Amygdala (tissue), 56 donors: Measurements from ENCODE around the gene RASGEF1C.

Experiments
- DNase-seq, 56 donors: peaks; one replicate each; lab custom pipeline; 2025; lab: John Stamatoyannopoulos, UW

The RASGEF1C gene

DNA sequence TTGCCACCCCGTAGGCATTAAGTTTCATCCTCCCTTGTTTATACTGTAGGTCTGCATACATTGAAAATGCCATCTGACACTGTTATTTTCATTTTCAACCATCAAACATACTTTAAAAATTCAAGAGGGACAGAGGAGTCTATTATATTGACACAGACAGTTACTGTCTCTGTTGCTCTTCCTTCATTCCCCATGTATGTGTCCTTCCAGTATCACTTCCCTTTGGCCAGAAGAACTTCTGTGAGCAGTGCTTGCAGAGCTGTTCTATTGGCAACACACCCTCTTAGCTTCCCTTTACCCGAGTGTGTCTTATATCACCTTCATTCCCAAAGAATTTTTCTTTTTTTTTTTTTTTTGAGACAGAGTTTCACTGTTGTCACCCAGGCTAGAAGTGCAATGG lies 42.8 kb downstream of the RASGEF1C start:
- peak in 1 of 56 donors; percentile 29 for DNase-seq

DNA sequence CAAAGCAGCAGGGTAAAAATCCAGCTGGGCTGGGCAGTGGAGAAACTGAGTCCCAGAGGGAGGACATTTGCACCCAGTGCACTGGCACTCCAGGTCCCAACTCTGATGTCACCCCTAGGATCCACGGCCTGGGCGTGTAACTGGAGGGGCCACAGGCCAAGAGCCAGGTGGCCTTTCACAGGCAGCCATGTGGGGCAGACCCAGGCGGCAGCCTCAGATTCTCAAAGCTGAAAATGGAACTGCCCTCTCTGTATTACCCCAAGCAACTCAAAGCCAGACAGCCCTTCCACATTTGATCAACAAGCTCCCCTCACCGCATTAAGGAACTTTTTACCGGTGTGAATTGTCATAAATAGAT lies 46.7 kb downstream of the RASGEF1C start:
- no peak for DNase-seq

DNA sequence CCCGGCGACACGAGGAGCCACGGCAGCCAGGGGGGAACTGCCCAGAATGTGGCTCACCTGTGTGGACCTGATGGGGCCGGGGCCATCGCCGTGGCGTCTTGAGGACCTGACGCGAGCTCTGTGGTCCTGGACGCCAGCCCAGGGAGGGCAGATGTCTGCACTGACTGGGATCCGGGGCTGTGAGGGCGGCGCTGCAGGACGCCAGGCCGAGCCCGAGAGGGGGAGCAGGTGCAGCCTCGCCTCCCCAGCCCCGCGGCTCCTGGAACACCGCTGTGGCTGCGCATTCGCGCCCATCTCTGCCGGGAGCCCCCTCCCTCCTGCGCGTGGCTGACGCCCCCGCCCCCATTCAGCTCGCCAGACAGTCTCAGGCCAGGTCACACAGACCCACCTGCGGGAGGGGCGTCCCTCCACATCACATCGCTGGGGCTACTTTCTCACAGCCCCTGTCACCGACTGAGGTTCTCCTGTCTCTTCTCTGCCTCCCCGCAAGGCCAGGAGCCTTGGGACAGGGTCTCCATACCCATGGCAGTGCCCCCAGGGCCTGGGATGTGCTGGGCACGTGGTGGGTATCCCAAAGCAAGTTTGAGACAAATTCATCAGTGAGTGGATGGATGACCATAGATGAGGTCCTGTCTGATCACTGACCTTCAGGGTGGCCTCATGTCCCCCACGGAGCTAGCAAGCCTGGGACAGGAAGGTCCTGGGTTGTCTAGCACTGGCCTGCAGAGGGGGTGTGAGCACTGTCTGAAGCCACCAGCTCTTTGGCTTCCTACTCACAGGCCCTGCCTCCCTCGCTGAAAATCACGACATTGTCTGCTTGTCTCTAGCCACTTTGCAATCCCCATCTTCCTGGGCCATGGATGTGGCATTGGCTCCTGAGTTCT lies 47.3 kb downstream of the RASGEF1C start:
- DNase-seq: peak in 26 of 56 donors; percentile 10 to 74 (median 50)

DNA sequence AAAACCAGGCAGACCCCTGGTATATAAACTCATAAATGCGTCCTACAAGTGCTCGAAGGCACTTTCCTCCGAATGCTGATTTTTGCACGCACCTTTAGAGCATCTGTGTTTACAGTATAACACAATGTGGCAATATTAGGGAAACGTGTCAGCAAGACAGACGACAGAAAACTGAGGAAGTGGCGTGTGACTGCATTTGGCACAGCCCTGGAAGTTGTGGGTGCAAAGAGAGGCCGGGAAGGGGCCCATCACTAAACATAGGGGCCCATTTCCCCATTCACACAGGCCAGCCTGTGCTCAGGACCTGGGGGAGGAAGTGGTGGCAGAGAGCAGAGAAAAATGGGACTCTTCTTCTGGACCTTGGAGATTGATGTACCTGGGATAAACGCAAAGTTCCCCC lies 48.2 kb downstream of the RASGEF1C start:
- DNase-seq: peak in 3 of 56 donors; percentile 27 to 47 (median 42)

DNA sequence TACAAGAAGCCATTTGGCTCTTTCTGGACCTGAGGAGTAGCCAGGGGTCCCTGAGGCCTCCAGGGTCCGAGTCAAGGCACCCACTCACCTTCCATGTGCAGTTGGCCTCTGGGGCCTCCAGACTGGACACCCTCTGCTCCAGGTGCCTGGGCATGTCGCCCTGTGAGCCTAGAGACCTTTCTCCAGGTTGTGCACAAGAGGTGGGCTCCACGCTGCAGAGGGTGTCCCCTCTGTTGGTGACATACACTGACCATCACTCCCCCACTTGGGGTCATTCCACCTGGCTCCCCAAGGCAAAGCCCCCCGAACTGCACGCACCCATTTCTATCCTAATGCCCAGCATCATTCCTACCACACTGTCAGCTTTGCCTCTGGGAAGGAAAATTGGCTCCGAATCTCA lies 48.8 kb downstream of the RASGEF1C start:
- no peak for DNase-seq

DNA sequence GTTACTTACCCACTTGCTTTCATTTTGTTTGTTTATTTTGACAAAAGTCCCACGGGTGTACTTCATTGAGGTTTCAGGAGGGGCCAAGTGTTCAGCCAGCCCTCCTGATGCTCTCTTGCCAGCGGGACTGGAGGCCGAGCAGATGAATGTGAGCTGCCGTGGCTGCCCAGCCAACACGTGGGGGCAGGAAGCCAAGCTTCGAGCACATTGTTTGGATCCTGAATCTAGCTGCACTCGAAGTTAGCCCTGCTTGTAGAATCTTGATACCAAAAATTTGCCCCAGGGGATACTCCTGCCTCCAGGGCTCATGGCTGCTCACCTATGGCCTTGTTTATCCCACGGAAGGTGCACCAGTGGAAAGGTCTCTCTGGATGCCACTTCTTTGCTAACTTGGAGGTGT lies 49.3 kb downstream of the RASGEF1C start:
- DNase-seq: no peak

DNA sequence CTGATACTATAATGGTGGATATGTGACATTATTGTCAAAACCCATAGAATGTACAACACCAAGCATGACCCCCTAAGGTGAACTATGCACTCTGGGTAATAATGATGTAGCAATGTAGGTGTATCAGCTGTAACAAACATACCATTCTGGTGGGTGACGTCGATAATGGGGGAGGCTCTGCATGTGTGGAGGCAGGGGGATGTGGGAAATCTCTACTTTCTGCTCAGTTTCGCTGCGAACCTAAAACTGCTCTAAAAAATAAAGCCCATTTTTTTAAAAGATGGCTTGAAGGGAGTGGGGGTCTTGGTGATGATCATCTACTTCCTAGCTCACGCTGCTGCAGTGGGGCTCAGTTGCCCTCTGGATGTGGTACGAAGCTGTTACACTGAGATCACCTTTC lies 51.1 kb downstream of the RASGEF1C start:
- DNase-seq: no peak

DNA sequence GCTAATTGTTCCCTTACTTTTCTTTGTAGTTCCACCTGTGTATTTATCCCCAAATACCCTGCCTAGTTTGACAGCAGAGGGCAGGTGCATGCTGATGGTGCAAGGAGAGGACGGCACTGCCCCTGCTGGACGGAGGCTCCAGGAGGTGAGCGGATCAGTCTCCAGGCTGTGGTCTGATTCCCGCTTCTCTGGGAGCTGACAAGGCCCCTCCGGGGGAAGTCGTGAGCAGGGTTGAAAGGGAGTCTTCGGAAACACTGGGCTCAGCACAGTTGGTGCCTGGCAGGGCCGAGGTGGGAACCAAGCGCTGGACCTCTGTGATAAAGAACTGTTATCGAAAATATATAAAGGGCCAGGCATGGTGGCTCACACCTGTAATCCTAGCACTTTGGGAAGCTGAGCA lies 52.9 kb downstream of the RASGEF1C start:
- DNase-seq: no peak

DNA sequence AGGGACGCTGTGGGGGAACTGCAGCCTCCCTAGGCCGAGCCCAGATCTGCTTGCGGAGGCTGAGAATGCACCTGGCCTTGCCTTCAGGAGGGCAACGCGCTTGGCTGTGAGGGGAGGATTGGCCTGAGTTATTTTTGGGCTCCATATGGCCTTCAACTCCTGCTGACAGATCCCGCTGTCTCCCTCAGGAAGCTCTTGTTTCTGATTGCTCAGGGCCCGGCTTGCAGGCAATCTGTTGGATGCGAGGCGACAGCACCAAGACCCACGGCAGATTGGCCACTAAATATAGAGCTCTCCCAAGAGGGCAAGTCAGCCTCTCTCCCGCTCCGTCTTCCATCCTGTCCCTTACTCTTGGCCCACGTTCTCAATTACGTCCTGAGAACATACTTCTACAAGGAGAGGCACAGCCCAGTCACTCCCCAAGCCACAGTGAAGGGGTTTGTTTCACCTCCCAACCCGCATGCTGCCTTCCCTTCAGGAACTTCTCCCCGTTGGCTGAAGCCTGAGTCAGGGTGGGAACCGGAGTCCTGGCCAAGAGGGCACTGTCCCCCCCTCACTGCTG lies 53.6 kb downstream of the RASGEF1C start:
- DNase-seq: peak in 4 of 56 donors; percentile 40 to 56 (median 48)

DNA sequence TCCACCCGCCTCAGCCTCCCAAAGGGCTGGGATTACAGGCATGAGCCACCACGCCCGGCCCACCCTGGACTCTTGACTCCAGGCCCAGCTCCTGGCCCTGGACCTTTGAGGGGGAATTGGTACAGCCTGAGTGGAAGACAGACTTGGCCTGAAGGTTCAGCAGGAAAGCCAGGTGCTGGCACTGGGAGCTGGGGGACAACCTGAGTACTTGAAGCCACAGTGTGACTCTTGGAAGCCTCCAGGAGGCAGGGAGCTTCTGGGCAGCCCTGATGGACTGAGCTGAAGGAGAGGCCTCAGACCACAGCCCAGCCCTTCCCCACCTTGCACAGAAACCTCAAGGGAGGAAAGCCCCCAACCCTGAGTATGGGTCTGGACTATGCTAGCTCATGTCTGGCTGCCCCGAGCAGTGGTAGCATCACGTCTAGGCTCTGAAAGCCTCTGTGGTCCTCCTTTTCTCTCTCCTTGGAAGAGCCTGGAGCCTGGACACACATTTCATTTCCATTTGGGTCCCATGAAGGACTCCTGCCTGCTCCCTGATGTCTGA lies 54.1 kb downstream of the RASGEF1C start:
- DNase-seq: no peak

DNA sequence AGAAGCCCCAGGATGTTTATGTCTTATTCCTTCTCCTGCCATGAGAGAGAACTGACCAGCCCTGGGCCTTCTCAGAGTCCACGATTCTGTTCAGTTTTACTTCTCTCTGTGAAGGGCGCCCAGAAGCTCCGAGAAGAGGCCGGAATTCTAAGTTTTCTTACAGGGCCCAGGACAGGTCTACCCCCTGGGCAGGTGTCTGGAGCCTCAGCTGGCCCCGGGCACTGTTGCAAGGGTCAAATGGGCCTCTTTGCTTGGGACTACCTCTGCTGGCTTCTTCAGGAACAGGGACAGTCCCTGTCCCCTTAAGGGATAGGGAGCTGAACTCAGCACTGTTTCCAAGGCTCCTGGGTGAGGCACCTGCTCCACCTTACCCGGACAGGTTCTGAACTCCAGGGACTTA lies 55.0 kb downstream of the RASGEF1C start:
- DNase-seq: no peak

DNA sequence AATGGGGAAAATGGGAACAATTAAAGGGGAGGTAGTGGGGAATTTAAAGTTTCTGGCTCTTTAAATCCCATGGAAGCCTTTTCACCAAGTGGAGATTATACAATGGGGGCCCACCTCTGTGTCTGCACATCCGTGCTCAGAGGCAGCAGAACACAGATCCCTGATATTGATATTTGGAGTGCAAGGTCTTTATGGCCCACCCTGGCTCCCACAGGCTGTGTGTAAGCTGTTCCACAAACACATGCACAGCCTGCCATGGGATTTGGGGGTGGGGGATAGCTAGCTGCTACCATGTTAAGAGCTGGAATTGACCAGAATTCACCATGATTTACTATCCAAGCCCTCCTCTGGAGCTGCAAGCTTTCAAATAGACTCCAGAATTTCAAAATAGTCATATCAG lies 55.9 kb downstream of the RASGEF1C start:
- DNase-seq: no peak

DNA sequence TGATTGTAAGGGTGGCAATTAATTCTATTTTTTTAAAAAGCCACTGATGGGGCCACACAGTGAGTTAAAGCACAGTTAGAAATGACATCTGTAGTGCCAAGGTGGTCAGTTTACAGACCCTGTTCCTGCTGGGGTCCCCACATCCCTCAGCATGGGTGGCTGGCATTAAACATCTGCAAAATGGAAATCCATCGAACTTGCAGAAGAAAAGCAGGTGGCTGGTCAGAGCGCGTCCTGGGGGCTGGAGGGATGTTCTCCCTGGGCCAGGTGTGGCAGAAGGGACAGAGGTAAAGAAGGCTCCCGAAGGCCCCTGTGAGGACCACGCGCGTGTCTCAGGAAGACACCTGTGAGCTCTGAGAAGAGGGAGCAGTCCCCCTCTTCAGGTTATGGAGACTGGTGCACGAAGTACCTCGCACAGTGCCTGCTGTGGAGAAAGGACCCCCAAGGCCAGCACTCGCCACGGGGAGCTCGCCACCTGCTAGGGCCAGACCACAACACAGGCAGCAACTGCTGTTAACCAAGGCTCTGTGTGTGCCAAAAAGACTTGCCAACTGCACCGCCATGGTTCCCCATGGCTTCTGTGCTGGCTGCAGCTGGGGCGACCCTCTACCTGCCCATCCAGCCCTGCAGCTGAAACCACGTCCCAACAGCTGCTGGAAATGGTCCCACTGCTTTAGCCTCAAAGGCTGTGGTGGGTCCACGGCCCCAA lies 65.2 kb downstream of the RASGEF1C start:
- DNase-seq: no peak

DNA sequence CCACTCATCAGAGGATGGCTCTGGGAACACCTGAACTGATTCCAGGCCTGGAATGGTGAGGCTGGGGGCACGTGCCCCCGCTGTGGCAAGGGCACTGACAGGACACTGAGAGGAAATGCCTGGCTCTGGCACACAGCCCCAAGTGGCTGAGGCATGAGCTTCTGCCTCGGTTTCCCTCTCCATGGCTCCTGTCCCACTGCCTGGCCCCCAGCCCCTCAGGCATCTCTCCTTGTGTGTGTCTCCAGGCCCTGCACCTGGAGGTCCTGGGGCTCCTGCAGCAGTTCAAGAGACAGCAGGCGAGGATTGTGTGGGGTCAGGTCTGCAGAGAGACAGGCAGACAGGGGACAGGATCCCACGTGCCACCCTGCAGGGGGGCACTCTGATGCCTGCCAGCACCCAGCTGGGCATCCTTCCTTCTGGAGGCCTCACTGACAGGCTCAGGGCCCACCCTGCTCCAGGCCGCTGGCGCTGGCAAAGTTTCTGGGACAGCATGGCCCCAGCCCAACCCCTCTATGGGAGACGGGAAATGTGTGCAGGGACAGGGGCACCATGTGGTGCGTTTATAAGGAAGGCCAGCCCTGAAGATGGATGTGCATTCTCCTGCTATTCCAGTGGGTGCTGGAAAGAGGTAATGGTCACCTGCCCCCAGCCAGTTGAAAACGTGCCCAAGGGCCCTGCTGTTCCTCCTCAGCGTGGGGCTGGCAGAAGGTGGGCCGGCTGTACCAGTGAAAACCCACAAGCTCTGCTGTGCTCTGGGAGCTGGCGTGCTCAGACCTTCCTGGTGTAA lies 66.0 kb downstream of the RASGEF1C start:
- DNase-seq: no peak

DNA sequence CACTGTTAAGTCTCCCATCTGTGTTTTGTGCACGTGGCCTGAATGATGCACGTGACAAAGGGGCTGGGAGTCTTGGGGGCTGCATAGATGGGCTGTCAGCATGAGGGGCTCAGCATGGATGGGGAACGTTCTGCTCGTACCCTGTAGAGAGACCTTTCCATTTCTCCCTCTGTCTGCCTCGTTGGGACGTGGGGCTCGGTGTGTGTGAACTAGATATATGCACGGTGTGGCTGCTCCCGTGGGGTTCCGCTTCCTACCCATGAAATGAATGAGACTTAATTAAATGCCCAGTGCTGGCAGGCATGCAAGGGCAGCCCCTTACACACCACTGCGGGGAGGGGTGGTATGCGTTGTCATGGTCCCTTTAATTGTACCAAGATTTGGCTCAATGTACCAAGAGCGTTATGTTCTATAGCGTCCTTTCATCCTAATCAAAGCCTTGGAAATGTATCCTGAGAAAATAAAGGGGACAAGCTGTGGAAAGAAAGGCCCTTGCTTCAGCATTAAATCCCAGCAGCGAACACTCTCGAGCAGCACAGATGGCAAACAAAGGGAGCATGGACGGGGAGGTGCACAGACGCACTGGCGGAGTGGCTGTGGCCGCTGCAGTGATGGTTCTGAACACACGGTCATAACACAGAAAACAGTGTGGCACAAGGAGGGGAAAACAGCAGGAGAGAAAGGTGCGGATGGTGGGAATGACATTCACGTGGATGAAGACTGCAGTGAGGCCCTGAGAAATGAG lies 66.8 kb downstream of the RASGEF1C start:
- DNase-seq: peak in 3 of 56 donors; percentile 24 to 27 (median 24)

DNA sequence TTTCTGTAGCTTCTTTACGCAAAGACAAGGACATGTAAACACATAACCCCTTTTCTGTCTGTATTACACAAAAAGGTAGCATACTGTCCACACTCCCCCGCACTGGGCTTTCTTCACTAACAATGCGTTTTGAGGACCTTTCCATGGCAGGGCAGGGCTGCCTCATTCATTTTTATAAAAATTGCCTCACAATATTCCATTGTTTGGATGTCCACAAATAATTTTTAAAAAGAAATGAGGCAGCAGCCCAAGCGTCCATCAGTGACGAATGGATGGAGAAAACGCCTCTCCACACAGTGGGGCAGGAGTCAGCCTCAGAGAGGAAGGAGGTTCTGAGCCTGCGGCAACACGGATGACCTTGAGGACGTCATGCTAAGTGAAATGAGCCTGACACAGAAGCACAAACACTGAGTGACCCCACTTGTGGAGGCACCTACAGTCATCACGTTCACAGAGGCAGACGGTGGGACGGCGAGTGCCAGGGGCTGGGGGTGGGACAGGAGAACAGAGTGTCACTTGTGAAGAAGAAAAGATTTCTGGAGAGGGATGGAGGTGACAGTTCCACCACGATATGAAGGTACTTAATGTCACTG lies 67.8 kb downstream of the RASGEF1C start:
- DNase-seq: no peak

DNA sequence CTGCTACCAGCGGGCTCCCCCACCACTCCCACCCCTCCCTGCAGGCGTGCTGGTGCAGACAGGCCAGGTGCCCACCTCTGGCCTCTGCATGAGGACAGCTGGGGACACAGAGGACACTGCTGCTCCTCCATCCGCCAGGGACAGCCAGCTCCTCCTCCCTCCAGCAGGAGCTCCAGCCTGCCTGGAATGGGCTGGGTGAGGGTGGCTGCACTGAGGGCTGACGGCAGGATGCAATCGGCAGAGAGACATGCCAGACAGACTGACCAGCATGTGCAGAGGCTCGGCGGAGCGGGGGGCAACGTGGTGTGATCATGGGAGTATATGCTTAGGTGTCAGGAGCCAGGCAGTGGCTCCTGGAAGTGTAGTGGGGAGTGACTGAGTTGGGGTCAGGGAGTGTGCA lies 68.4 kb downstream of the RASGEF1C start:
- no peak for DNase-seq

DNA sequence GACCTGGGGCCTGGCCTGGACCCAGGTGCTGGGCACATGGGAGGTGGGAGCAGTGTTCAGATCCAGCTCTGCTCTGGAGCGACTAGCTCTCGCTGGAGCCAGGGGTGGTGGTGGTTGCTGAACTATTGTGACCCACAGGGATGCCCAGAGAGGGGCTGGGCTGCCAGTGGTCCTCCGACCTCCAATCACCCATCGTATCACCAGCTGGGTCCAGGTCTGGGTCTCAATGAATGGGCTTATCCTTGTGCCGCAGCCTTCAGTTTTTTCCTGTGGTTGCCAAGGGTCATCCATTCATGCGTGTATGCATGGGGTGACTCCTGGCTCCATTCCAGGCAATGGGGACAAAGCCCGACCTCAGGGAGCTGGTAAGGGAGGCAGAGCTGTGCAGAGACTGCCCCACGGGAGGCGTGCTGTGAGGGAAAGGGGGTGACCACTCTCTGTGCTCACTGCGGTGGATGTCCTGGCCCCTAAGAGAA lies 68.9 kb downstream of the RASGEF1C start:
- peak in 2 of 56 donors; percentile 26 to 50 for DNase-seq

DNA sequence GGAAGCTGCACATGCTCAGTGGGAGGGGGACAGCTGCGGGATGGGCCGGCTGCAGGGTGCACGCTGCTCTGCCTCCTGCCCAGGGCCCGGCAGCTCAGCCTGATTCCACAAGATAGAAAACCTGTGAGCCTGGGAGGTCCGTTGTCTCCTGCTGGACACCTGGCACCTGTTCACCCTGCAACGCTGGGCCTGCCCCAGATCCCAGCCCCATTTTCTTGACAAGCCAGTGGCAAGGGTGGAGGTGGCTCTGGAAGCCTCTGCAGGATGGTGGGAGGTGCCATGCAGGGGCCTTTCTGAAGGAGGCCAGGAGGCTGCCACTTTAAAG lies 69.3 kb downstream of the RASGEF1C start:
- no peak for DNase-seq
